Astrocyte (in vitro differentiated cells and primary cell): Measurements from ENCODE around the gene CNN3. TPM values are rescaled to one million over a fixed set of nuclear protein-coding genes. Genes with fewer than 3 reads are reported as not detected.
A peak's percentile ranks its signal among the peaks of the same experiment; 100 is the strongest.

Experiments used
- DNase-seq: peaks from one replicate; pipeline ENCODE4 v3.0.0-alpha.2; 2010; ENCODE audit warnings: low read depth
- FAIRE-seq: peaks from 2 replicates; lab custom pipeline; 2011; peaks lifted over from hg19 to GRCh38; lab: Jason Lieb, UNC
- H2AFZ ChIP-seq: 2 replicates; pipeline ENCODE4 v1.6.0; 2012; ENCODE audit warnings: low read depth, low read length, inconsistent platforms
- H3K27ac ChIP-seq: 2 replicates; pipeline ENCODE4 v1.5.1; 2011; ENCODE audit warnings: low read depth, low read length, inconsistent platforms
- H3K27me3 ChIP-seq: 2 replicates; pipeline ENCODE4 v1.6.0; 2011; ENCODE audit warnings: low read length, inconsistent platforms; ENCODE audit not compliant: insufficient read depth
- H3K36me3 ChIP-seq: 2 replicates; pipeline ENCODE4 v1.5.1; 2011; ENCODE audit warnings: low read length, inconsistent platforms; ENCODE audit not compliant: insufficient read depth
- H3K4me1 ChIP-seq: 2 replicates; pipeline ENCODE4 v1.5.1; 2011; ENCODE audit warnings: low read length, inconsistent platforms; ENCODE audit not compliant: insufficient read depth
- H3K4me2 ChIP-seq: 2 replicates; pipeline ENCODE4 v1.6.0; 2012; ENCODE audit warnings: low read length, inconsistent platforms
- H3K4me3 ChIP-seq: 2 replicates; pipeline ENCODE4 v1.5.1; 2011; ENCODE audit warnings: low read depth, mild to moderate bottlenecking, low read length, inconsistent platforms; ENCODE audit not compliant: insufficient read depth
- H3K79me2 ChIP-seq: 2 replicates; pipeline ENCODE4 v1.6.0; 2012; ENCODE audit warnings: mild to moderate bottlenecking, low read length, inconsistent platforms; ENCODE audit not compliant: insufficient read depth
- H3K9ac ChIP-seq: 2 replicates; pipeline ENCODE4 v1.6.0; 2012; ENCODE audit warnings: mild to moderate bottlenecking, low read length, inconsistent platforms
- H3K9me3 ChIP-seq: 2 replicates; pipeline ENCODE4 v1.5.1; 2012; ENCODE audit warnings: low read depth, mild to moderate bottlenecking, low read length, inconsistent platforms; ENCODE audit not compliant: insufficient read depth
- H4K20me1 ChIP-seq: 2 replicates; pipeline ENCODE4 v1.6.0; 2012; ENCODE audit warnings: low read length, inconsistent platforms; ENCODE audit not compliant: insufficient read depth
- H3K27ac Mint-ChIP-seq: one replicate; pipeline ENCODE4 v1.8.0; 2021; ENCODE audit warnings: mild to moderate bottlenecking, mixed read lengths; ENCODE audit not compliant: unreplicated experiment
- H3K27me3 Mint-ChIP-seq: one replicate; pipeline ENCODE4 v1.8.0; 2021; ENCODE audit warnings: low read depth, mixed read lengths; ENCODE audit not compliant: unreplicated experiment
- H3K36me3 Mint-ChIP-seq: one replicate; pipeline ENCODE4 v1.8.0; 2021; ENCODE audit warnings: low read depth, mixed read lengths; ENCODE audit not compliant: unreplicated experiment
- H3K4me1 Mint-ChIP-seq: one replicate; pipeline ENCODE4 v1.8.0; 2021; ENCODE audit warnings: low read depth, mixed read lengths; ENCODE audit not compliant: unreplicated experiment
- H3K4me3 Mint-ChIP-seq: one replicate; pipeline ENCODE4 v1.8.0; 2021; ENCODE audit warnings: mild to moderate bottlenecking, moderate library complexity, mixed read lengths; ENCODE audit not compliant: unreplicated experiment
- H3K9me3 Mint-ChIP-seq: one replicate; pipeline ENCODE4 v1.8.0; 2021; ENCODE audit warnings: mild to moderate bottlenecking, mixed read lengths; ENCODE audit not compliant: unreplicated experiment
- EZH2 ChIP-seq: IDR thresholded peaks from 2 replicates; pipeline ENCODE4 v1.6.1; 2012; ENCODE audit warnings: mild to moderate bottlenecking, low read length, inconsistent platforms; ENCODE audit not compliant: insufficient read depth
- total RNA-seq: library from RNA; stranded (reverse); gene quantifications from 2 replicates; pipeline ENCODE4 v1.2.1, GENCODE V29; 2021
- TF ChIP-seq, protein P1 (sequence below): IDR thresholded peaks from 2 replicates; pipeline ENCODE4 v1.5.1; 2011; ENCODE audit warnings: low read depth, mild to moderate bottlenecking, inconsistent platforms, low read length, moderate library complexity; ENCODE audit not compliant: insufficient read depth

The CNN3 gene
- total RNA-seq, 1 donor from 2014 or later: 515 TPM

DNA sequence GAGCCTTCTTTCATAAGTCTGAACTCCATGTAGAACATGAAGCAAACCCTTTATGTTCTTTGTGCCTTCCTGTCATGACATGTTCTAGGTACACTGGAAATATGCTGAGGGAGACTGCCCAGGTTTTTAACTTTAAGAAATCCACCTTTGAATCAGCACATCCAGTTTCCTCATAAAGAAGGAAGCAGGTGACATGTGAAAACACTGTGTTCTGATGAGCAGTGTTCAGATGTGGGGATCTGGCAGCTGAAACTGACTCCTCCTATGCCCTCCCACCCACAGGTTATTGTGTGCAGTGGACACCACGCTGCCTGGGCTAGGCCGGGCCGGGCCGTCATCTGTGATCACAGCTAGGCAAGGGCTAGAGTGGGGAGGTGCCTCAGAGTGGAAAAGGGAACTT lies 51.1 kb downstream of the CNN3 start:
- TF ChIP-seq, protein P1, sequence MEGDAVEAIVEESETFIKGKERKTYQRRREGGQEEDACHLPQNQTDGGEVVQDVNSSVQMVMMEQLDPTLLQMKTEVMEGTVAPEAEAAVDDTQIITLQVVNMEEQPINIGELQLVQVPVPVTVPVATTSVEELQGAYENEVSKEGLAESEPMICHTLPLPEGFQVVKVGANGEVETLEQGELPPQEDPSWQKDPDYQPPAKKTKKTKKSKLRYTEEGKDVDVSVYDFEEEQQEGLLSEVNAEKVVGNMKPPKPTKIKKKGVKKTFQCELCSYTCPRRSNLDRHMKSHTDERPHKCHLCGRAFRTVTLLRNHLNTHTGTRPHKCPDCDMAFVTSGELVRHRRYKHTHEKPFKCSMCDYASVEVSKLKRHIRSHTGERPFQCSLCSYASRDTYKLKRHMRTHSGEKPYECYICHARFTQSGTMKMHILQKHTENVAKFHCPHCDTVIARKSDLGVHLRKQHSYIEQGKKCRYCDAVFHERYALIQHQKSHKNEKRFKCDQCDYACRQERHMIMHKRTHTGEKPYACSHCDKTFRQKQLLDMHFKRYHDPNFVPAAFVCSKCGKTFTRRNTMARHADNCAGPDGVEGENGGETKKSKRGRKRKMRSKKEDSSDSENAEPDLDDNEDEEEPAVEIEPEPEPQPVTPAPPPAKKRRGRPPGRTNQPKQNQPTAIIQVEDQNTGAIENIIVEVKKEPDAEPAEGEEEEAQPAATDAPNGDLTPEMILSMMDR: no peak
- TF ChIP-seq EZH2: no peak
- peaks cover 5% of the 10 kb centered on the region for H3K9me3 Mint-ChIP-seq
- no peaks in the 10 kb centered on the region for H3K36me3 ChIP-seq
- peaks cover 43% of the 10 kb centered on the region for H3K4me1 Mint-ChIP-seq
- H3K9me3 ChIP-seq: no peaks in the 10 kb centered on the region
- no peaks in the 10 kb centered on the region for H3K27me3 ChIP-seq
- H3K9ac ChIP-seq: no peak overlapping the region
- no peak for DNase-seq
- no peak overlapping the region for H3K4me3 ChIP-seq
- no peak overlapping the region for H2AFZ ChIP-seq
- H4K20me1 ChIP-seq: no peaks in the 10 kb centered on the region
- no peak overlapping the region for H3K4me3 Mint-ChIP-seq
- H3K27ac ChIP-seq: no peak overlapping the region
- H3K27me3 Mint-ChIP-seq: no peaks in the 10 kb centered on the region
- peak overlapping the region; percentile 51 for H3K4me2 ChIP-seq
- H3K36me3 Mint-ChIP-seq: peaks cover 5% of the 10 kb centered on the region
- H3K4me1 ChIP-seq: peaks cover 27% of the 10 kb centered on the region
- no peak for FAIRE-seq
- H3K79me2 ChIP-seq: no peaks in the 10 kb centered on the region
- no peak overlapping the region for H3K27ac Mint-ChIP-seq

DNA sequence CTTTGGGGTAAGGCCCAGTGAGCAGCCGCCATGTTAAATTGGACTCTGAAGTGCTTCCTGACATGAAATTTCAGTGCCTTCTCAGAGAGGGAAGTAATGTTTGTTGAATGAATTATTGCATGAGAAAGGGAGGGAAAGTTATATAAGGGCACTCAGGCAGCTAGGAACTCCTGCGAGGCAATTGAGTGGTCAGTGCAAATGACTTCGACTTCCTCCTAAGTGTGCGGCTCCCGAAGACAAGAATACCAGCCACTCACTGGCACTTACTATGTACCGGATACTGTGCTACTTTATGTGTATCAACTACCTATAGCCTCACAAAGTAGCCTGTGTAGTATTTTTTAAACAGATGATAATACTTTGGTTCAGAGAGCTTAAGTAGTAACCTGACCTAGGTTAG lies 52.5 kb downstream of the CNN3 start:
- no peak overlapping the region for H3K9ac ChIP-seq
- Mint-ChIP-seq H3K4me3 (no peak overlapping the region), H3K27me3 (no peaks in the 10 kb centered on the region), H3K27ac (no peak overlapping the region), H3K4me1 (peaks cover 47% of the 10 kb centered on the region), H3K9me3 (peaks cover 2% of the 10 kb centered on the region), H3K36me3 (peaks cover 8% of the 10 kb centered on the region)
- DNase-seq: no peak
- H2AFZ ChIP-seq: no peak overlapping the region
- no peak overlapping the region for H3K27ac ChIP-seq
- no peak for FAIRE-seq
- H3K36me3 ChIP-seq: no peaks in the 10 kb centered on the region
- no peaks in the 10 kb centered on the region for H3K27me3 ChIP-seq
- no peak overlapping the region for H3K4me2 ChIP-seq
- TF ChIP-seq, protein P1: no peak
- no peak for TF ChIP-seq EZH2
- H3K4me1 ChIP-seq: peaks cover 29% of the 10 kb centered on the region
- no peaks in the 10 kb centered on the region for H3K79me2 ChIP-seq
- no peaks in the 10 kb centered on the region for H3K9me3 ChIP-seq
- no peaks in the 10 kb centered on the region for H4K20me1 ChIP-seq
- no peak overlapping the region for H3K4me3 ChIP-seq

DNA sequence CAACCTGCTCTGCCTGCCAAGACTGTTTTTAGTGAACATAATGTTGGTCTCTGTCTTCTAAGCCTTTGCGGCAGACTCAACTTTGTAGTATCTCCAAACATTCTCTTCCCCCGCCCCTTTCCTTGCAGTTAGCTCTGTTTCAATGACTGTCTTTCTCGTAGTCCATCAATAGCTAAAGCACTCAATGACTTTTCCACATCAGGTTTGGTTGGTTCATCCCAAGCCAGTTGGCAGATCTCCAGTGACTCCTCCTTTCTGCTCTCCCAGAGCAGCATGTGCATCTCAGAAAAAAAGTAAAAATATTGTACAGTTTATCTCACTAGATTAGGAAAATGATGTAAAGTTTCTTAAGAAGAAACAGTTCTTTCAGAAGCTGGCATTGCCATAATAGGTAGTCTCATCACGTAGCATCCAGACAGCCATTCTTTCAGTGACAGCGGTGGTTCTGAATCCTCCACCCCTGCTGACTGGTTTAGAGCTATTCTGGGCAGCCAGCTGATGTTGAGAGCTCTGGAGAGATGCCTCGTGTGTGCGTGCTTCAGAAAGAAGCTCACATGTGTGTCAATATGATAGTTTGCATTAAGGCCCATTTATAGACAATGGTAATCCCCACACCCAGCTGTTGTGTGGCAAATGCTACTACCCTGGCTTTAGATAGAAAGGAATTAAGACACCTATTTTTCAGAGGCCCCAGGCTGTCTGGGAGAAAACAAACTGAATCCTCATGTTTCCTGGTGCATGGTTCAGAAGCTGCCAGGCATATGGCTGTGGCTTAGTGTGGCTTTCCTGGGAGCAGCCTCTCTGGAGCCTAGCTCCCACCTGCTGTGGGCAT lies 53.2 kb downstream of the CNN3 start:
- Histone ChIP-seq H4K20me1 (no peaks in the 10 kb centered on the region), H3K79me2 (no peaks in the 10 kb centered on the region), H3K4me3 (no peak overlapping the region), H3K9ac (no peak overlapping the region), H2AFZ (no peak overlapping the region), H3K4me2 (no peak overlapping the region), H3K4me1 (peaks cover 29% of the 10 kb centered on the region), H3K36me3 (no peaks in the 10 kb centered on the region), H3K27me3 (no peaks in the 10 kb centered on the region), H3K27ac (no peak overlapping the region), H3K9me3 (no peaks in the 10 kb centered on the region)
- TF ChIP-seq, protein P1: no peak
- no peak for TF ChIP-seq EZH2
- peak; percentile 46 for DNase-seq
- H3K4me1 Mint-ChIP-seq: peaks cover 52% of the 10 kb centered on the region
- H3K4me3 Mint-ChIP-seq: no peak overlapping the region
- no peak for FAIRE-seq
- H3K27me3 Mint-ChIP-seq: no peaks in the 10 kb centered on the region
- H3K27ac Mint-ChIP-seq: peak overlapping the region; percentile 29
- peaks cover 8% of the 10 kb centered on the region for H3K36me3 Mint-ChIP-seq
- peaks cover 2% of the 10 kb centered on the region for H3K9me3 Mint-ChIP-seq
